Activated naive CD4-positive, alpha-beta T cell treated with anti-CD3 and anti-CD28 coated beads, Interleukin-2, amount 50 U/mL, for 24 hours (primary cell): ENCODE results near the gene BMP8B.
"Not testable (repeated sequence)": the region's sequence is repeated elsewhere in the genome, so short reads cannot be mapped to it uniquely, and the experiment has no call there.

Experiments
- H3K27ac Mint-ChIP-seq: one replicate; pipeline ENCODE4 v1.8.0; 2021; ENCODE audit warnings: mild to moderate bottlenecking, mixed read lengths
- H3K27me3 Mint-ChIP-seq: one replicate; pipeline ENCODE4 v1.8.0; 2021; ENCODE audit warnings: mixed read lengths
- H3K36me3 Mint-ChIP-seq: one replicate; pipeline ENCODE4 v1.8.0; 2021; ENCODE audit warnings: mixed read lengths
- H3K4me1 Mint-ChIP-seq: one replicate; pipeline ENCODE4 v1.8.0; 2021; ENCODE audit warnings: mixed read lengths
- H3K4me3 Mint-ChIP-seq: one replicate; pipeline ENCODE4 v1.8.0; 2021; ENCODE audit warnings: mild to moderate bottlenecking, mixed read lengths
- H3K9me3 Mint-ChIP-seq: one replicate; pipeline ENCODE4 v1.8.0; 2021; ENCODE audit warnings: mixed read lengths

Gene BMP8B

GRCh38 chr1:39789571-39790110, 976 bp upstream of the BMP8B start:
- Mint-ChIP-seq H3K4me1 (peaks cover 9% of the 10 kb centered on the region), H3K9me3 (no peaks in the 10 kb centered on the region), H3K4me3 (peak overlapping the region; percentile 78), H3K27me3 (peaks cover 16% of the 10 kb centered on the region), H3K36me3 (no peaks in the 10 kb centered on the region), H3K27ac (no peak overlapping the region)

DNA sequence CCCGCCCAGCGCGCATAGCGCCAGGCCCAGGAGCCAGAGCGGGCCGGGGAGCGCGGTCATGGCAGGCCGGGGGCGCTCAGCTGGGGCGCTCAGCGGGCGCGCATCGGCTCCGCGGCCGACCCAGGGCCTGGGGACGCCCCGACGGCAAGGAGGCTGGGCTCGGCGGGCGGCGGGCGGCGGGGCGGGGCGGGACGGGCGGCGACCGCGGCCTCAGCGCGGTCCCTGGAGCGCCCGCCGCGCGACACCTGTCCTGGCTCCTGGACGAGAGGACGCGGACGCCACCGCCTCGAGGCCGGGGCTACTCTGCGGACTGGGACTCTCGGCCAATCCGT, 273 bp downstream of the BMP8B start:
- H3K27ac Mint-ChIP-seq: no peak overlapping the region
- no peaks in the 10 kb centered on the region for H3K9me3 Mint-ChIP-seq
- H3K4me3 Mint-ChIP-seq: no peak overlapping the region
- H3K27me3 Mint-ChIP-seq: peaks cover 16% of the 10 kb centered on the region
- H3K36me3 Mint-ChIP-seq: no peaks in the 10 kb centered on the region
- H3K4me1 Mint-ChIP-seq: peaks cover 9% of the 10 kb centered on the region

- H3K36me3 Mint-ChIP-seq, H3K27ac Mint-ChIP-seq, H3K9me3 Mint-ChIP-seq, H3K4me3 Mint-ChIP-seq, H3K4me1 Mint-ChIP-seq: not testable (repeated sequence)
- peaks cover 16% of the 10 kb centered on the region for H3K27me3 Mint-ChIP-seq
These were observed 701 bp downstream of the BMP8B start for GRCh38 chr1:39787964-39788363.

- Mint-ChIP-seq H3K9me3 (no peaks in the 10 kb centered on the region), H3K36me3 (no peaks in the 10 kb centered on the region), H3K27ac (no peak overlapping the region), H3K4me1 (peaks cover 5% of the 10 kb centered on the region), H3K27me3 (peaks cover 12% of the 10 kb centered on the region), H3K4me3 (peak overlapping the region; percentile 65)
These were observed 1.2 kb downstream of the BMP8B start for GRCh38 chr1:39787468-39787867.

DNA sequence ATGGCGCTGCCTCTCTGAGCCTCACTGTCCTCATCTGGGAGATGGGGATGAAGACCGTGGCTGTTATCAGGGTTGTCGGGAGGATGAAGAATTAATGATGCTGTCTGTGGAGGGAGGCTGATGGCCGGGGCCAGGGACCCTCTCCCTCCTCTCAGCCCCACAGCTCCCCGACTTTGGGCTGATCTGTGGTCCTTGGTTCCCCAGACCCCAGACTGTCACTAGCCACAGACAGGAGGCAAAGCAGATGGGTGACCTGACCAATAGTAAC, 1.6 kb downstream of the BMP8B start:
- H3K9me3 Mint-ChIP-seq, H3K36me3 Mint-ChIP-seq, H3K4me1 Mint-ChIP-seq: not testable (repeated sequence)
- Mint-ChIP-seq H3K27ac (peak overlapping the region; percentile 46), H3K4me3 (peak overlapping the region; percentile 65), H3K27me3 (peaks cover 11% of the 10 kb centered on the region)

DNA sequence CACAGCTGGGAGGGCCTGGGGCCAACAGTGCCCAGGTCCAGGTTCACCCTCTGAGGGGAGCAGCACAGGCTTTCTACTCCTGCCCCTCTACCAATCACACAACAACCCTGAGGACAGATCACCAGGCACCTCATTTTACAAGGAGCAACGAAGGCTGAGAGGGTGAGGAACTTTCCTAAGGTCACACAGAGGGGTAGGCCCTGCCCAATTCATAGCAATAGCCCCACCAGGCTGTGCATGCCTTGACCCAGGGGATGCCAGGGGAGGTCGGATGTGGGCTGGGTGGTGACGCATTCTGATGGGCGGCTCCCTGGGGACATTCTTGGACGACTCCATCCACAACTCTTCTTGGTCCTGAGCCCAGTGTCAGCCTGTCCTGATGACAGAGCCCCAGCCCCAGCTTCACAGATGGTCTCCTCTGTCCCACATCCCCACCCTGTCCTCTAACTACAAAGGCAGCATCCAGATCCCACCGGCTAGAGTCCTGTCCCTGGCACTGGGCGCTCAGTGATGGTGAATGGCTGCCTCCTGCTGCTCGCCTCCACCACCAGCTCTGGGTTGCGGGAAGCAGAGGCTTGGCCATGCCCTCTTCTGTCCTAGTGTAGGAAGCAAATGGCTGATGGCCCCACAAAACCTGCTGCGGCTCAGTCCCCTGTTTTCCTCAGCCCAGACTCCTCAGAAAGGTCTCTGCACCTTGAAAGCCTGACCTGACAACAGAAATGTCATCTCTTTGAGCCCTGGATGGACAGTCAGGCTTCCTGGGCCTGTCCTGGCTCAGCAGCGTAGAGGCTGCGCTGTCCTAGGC, 2.2 kb downstream of the BMP8B start:
- peak overlapping the region; percentile 46 for H3K27ac Mint-ChIP-seq
- peaks cover 11% of the 10 kb centered on the region for H3K27me3 Mint-ChIP-seq
- H3K9me3 Mint-ChIP-seq, H3K36me3 Mint-ChIP-seq, H3K4me1 Mint-ChIP-seq: not testable (repeated sequence)
- H3K4me3 Mint-ChIP-seq: peak overlapping the region; percentile 65

DNA sequence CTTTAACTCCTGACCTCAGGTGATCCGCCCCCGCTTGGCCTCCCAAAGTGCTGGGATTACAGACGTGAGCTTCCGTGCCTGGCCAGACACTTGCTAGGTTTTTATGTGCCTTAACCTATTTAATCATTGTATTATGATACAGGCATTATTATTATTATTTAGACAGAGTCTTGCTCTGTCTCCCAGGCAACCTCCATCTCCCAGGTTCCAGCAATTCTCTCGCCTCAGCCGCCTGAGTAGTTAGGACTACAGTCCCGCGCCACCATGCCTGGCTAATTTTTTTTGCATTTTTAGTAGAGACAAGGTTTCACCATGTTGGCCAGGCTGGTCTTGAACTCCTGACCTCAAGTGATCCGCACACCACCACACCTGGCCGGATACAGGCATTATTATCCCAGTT, 6.0 kb downstream of the BMP8B start:
- not testable (repeated sequence) for H3K36me3 Mint-ChIP-seq, H3K4me1 Mint-ChIP-seq, H3K9me3 Mint-ChIP-seq, H3K4me3 Mint-ChIP-seq, H3K27ac Mint-ChIP-seq, H3K27me3 Mint-ChIP-seq

DNA sequence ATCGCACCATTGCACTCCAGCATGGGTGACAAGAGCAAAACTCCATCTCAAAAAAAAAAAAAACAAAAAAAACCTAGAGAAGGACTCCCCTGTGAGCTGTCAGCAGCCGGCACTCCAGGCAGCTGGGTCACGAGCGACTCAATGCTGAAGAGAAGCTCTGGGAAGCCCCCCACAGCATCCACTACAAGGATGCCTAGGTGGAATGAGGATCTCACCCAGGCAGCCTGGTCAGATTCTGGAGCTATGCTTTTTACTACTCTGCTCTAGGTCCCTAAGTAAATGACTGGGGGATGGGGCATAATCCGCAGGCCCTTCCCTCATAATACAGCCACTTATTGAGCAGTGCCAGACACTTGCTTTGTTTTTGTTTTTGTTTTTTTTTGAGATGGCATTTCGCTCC, 6.6 kb downstream of the BMP8B start:
- no peak overlapping the region for H3K4me3 Mint-ChIP-seq
- no peak overlapping the region for H3K27ac Mint-ChIP-seq
- H3K27me3 Mint-ChIP-seq: peaks cover 5% of the 10 kb centered on the region
- H3K36me3 Mint-ChIP-seq: no peaks in the 10 kb centered on the region
- no peaks in the 10 kb centered on the region for H3K9me3 Mint-ChIP-seq
- H3K4me1 Mint-ChIP-seq: no peaks in the 10 kb centered on the region

GRCh38 chr1:39781349-39781715, 7.3 kb downstream of the BMP8B start:
- Mint-ChIP-seq H3K27ac (no peak overlapping the region), H3K36me3 (no peaks in the 10 kb centered on the region), H3K27me3 (peaks cover 3% of the 10 kb centered on the region), H3K9me3 (no peaks in the 10 kb centered on the region), H3K4me1 (no peaks in the 10 kb centered on the region), H3K4me3 (no peak overlapping the region)

DNA sequence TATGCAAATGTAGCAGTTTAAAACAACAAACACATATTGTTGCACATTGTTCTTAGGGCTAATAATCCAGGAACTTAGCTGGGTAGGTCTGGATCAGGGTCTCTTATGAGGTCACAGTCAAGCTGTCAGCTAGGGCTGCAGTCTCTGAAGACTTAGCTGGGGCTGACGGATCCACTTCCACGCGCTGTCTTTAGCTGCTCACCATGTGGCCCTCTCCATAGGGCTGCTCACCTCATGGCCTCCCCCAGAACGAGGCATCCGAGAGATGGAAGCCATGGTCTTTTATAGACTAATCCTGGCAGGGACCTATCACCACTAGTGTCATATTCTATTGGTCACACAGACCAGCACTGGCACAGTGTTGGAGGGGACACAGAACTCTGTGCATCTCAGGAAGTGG, 8.8 kb downstream of the BMP8B start:
- no peaks in the 10 kb centered on the region for H3K27me3 Mint-ChIP-seq
- no peaks in the 10 kb centered on the region for H3K9me3 Mint-ChIP-seq
- no peaks in the 10 kb centered on the region for H3K4me1 Mint-ChIP-seq
- H3K36me3 Mint-ChIP-seq: no peaks in the 10 kb centered on the region
- no peak overlapping the region for H3K4me3 Mint-ChIP-seq
- H3K27ac Mint-ChIP-seq: no peak overlapping the region

DNA sequence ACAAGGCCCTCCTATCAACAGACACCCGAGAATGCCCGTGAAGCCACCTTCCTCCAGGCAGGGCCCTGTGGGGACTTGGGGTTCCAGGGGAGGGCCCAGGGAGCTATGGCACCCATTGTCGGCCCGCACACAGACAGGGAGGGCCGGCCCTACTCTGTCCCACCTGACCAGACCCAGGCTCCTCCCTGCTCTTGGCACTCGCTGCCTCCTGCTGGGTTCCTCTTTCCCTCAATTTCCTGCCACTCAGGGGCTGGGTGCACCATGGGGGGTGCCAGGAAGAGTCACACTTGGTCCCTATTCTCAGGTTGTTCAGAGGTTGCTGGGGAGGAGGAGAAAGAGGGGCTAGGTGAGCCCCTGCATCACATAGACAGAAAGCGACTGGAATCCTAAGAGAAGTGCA, 9.5 kb downstream of the BMP8B start:
- H3K9me3 Mint-ChIP-seq: no peaks in the 10 kb centered on the region
- H3K27me3 Mint-ChIP-seq: no peaks in the 10 kb centered on the region
- no peak overlapping the region for H3K27ac Mint-ChIP-seq
- H3K36me3 Mint-ChIP-seq: no peaks in the 10 kb centered on the region
- H3K4me3 Mint-ChIP-seq: no peak overlapping the region
- H3K4me1 Mint-ChIP-seq: no peaks in the 10 kb centered on the region

DNA sequence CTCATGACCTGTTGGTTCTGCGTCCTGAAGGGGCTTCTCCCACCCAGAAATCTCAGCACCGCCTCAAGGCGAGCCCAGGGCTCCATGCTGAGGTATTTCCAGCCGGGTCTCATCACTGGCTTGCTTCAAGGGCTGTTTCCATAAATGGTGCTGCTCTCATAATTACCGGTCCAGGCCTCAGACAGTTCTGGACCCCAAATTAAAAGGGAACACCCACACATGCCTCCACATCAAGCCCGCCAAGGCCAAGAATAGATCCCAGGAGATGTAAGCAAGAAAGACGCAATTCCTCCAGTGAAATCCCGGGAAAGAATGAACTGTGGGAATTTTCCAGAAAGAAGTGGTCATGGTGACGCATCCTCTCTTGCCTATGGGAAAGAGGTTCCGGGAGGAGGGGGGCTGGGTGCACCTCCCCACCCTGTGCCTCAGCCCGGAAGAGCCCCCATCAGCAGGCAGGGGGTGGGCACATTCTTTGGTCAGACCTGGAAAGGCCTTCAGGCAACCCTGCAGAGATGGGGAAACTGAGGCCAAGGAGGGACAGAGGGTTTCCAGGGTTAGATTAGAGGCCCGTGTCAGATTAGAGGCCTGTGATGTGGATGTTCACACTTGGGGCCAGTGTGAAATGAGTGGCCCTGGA, 10.1 kb downstream of the BMP8B start:
- H3K36me3 Mint-ChIP-seq, H3K4me3 Mint-ChIP-seq, H3K4me1 Mint-ChIP-seq, H3K9me3 Mint-ChIP-seq, H3K27ac Mint-ChIP-seq, H3K27me3 Mint-ChIP-seq: not testable (repeated sequence)

DNA sequence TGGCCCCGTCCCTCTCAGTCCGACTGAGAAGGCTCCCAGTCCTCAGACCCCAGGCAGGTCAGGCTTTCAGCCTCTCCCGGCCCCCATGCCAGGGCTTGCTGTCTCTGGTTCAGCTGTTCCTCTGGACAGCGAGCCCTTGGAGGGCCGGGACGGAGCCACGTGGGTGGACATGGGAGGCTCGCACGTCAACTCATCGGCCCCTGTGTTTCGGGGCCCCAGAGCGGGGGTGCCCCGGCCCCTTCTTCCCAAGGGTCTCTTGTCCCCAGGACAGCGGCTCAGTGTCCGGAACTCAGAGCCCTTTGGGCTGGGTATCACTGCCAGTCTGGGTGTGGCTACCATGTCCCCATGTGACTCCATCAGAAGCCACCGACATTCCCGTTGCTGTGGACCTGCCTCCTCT, 10.8 kb downstream of the BMP8B start:
- not testable (repeated sequence) for H3K27ac Mint-ChIP-seq, H3K9me3 Mint-ChIP-seq, H3K27me3 Mint-ChIP-seq, H3K4me3 Mint-ChIP-seq, H3K36me3 Mint-ChIP-seq, H3K4me1 Mint-ChIP-seq

GRCh38 chr1:39777306-39777705, 11.4 kb downstream of the BMP8B start:
- Mint-ChIP-seq H3K27me3 (no peaks in the 10 kb centered on the region), H3K4me1 (no peaks in the 10 kb centered on the region), H3K27ac (no peak overlapping the region), H3K9me3 (no peaks in the 10 kb centered on the region), H3K36me3 (no peaks in the 10 kb centered on the region), H3K4me3 (no peak overlapping the region)

- H3K27ac Mint-ChIP-seq: no peak overlapping the region
These were observed 11.8 kb downstream of the BMP8B start for GRCh38 chr1:39776886-39777285.

DNA sequence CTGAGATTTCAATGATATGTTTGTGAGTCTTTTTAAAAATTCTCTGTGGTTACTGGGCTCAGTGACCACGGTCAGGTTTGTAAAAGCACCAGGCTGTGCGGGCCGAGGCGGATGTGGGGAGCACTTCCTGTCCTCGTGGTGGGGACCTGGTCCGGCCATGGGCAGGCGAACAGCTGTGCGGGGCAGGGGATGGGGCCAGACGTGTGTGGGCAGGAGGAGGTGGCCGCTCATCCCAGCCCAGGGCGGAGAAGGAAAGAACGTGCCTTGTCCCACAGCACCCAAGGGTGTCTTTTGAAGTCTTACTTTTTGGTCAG, 12.3 kb downstream of the BMP8B start:
- Mint-ChIP-seq H3K4me1 (no peaks in the 10 kb centered on the region), H3K4me3 (no peak overlapping the region), H3K27ac (no peak overlapping the region), H3K9me3 (no peaks in the 10 kb centered on the region), H3K36me3 (no peaks in the 10 kb centered on the region), H3K27me3 (no peaks in the 10 kb centered on the region)

More at GRCh38 chr1:39776886-39777285, 11.8 kb downstream of the BMP8B start:
- Mint-ChIP-seq H3K36me3 (no peaks in the 10 kb centered on the region), H3K4me3 (no peak overlapping the region), H3K9me3 (no peaks in the 10 kb centered on the region), H3K4me1 (no peaks in the 10 kb centered on the region), H3K27me3 (no peaks in the 10 kb centered on the region)
